HG03097 (cell line): Measurements from ENCODE around the gene CLEC19A.

Experiments
- ATAC-seq: cut with Tn5 transposase; IDR thresholded peaks from one replicate; pipeline ENCODE4 v1.9.1; 2021; ENCODE audit not compliant: unreplicated experiment, low FRiP score

CLEC19A gene

DNA sequence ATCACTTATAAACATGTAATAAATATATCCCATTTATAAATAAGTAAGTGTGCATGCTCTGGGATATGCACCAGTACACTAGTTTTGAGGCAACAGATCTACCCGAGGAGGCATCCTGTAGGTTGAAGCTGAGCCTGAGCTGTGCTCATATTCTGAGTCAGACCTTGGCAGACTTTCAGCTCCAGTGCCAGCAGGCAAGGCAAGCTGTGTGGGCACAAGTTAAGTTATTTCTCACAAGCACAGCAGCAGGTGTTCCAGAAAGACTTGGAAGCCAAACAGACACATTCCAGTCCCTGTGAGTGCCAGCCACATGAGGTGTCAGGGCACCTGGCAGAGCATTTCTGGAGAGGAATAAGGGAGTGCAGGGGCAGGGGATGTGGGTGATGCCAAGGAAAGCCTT lies 1.3 kb upstream of the CLEC19A start:
- ATAC-seq = no peak

DNA sequence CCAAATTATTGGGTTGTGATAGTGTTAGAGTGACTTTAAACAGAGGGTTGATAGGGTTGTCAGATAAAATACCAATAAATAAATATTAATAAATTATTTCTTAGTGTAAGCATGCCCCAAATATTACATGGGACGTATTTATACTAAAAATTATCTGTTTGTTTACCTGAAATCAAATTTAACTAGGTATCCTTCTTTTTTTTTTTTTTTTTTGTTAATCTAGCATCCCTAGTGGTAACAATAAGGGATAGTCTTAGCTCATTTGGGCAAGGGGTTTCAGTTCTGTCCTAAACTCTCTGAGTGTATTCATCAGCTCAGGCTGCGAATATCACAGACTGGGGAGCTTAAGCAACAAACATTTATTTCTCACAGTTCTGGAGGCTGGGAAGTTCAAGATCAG lies 1.3 kb downstream of the CLEC19A start:
- no peak for ATAC-seq

DNA sequence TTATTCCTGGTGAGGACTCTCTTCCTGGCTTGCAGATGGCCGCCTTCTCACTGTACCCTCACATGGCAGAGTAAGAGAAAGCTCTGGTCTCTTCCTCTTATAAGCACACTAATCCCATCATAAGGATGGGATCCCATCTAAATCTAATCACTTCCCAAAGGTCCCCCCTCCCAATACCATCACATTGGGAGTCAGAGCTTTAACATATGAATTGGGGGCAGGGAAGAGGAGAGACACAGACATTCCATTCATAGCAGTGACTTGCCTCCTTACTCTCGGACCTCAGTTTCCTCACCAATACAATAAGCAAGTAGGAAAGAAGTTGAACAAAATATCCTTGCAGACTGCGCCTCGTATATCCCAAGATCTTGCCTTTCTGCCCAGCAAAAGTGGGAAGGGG lies 1.7 kb downstream of the CLEC19A start:
- ATAC-seq = no peak

DNA sequence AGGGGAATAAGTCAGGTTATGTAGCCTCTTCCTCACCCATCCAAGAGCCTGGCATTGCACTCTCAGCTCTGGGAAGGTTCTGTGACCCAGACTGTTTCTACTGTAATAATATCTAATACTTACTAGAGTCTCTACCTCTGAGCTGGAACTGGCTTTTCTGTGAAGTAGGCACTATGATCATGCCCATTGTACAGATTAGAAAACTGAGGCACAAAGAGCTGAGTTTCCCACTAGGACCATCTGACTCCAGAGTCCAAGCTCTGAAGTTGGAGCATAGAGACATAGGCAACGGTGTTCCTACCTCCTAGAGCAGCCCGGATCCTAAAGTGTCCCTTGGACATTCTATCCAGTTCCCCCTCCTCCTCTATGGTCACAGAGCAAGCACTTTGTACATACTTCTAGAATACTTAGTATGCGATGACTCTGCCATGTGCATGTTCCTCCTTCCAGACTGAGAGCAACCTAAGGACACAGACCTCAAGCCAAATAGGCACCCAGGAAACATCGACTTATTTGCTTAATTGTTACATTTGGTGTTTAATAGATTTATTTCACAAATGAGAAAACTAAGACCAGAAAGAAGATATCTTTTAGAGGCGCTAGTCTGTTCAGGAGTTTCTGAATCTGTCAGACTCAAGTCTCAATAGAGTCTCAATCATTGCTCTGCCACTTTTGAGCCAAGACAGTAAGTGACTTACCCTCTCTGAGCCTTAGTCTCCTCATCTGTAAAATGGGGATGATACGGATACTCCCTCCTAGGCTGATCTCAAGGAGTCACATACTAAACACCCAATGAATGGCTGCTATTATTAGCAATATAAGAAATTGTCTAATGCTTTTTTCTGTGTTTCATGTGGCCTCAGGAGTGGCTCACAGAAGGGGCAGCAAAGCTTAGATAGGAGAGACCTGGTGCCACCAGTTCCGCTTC lies 3.6 kb downstream of the CLEC19A start:
- no peak for ATAC-seq

DNA sequence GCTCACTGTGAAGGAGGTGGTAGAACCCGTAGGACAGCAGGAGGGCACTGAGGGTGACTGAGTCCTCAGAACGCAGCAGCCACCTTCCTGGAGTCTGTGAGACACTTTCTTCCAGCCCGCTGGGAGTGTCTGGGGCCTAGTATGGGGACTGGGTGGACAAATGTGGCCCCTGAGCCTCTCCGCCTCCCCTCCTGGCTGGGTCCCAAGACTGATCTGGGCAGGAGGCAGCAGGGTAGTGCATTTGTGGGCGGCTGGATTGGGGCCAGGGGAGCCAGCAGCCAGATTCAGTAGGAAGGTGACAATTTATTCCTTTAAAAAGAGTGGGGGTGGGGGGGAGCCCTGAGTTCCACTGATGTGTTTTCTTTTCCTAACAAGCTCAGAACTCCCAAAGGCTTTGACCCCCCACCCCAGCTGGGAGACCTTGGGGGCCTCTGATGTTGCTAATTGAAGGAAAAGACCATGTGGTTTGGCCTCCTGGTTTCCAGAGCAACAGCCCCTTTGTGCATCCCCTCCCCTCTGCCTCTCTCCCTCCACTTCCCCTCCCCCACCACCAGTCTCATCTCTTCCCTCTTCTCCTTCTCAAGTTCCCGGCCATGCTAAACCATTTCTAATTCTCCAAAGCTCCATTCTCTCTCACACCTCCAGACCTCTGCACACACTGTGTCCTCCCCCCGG lies 4.4 kb downstream of the CLEC19A start:
- ATAC-seq = no peak

DNA sequence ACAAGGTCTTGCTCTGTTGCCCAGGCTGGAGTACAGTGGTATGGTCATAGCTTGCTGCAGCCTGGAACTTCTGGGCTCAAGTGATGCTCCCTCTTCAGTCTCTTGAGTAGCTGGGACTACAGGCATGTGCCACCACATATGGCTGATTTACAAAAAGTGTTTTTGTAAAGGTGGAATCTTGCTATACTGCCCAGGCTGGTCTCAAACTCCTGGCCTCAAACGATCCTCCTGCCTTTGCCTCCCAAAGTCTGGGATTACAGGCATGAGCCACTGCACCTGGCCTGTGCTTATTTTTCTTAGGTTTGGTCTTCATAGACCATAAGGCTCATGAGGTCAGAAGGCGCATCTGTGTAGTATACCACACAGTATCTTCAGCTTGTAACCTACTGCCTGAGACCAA lies 5.3 kb downstream of the CLEC19A start:
- ATAC-seq = no peak

DNA sequence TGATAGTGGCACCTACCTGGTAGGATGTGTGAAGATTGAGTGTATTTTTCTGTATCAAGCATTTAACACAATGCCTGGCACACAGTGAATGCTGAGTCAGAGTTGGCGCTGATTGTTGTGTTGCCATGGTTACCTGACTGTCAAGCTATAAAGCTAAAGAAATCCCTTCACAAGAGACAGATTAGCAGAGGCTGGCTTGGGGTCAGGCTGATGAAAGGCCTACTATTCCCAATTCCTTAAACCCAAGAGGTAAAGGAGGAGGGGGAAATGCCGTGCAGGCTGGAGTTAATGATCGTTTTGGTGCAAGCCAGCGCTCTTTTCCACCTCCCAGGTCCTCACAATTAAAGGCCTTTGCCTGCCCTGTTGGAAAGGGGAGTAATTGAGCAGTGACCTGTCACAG lies 5.9 kb downstream of the CLEC19A start:
- ATAC-seq = no peak

DNA sequence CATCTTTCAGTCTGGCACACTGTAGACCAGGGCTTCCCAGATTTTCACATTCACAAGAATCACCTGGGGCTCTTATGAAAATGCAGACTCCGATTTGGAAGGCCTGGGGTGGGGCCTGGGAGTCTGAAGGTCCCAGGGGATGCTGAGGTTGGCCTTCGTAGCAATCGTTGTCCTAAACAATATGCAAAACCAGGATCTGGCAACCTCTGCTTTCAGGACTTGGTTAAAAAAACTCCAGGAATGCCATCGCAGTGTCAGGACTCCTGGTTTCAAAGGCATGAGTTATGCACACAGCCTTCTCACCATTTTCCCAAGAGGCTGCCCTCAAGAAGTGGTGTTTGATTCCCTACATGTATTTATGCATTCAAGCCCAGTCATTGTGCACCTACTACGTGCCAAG lies 6.7 kb downstream of the CLEC19A start:
- ATAC-seq = no peak

DNA sequence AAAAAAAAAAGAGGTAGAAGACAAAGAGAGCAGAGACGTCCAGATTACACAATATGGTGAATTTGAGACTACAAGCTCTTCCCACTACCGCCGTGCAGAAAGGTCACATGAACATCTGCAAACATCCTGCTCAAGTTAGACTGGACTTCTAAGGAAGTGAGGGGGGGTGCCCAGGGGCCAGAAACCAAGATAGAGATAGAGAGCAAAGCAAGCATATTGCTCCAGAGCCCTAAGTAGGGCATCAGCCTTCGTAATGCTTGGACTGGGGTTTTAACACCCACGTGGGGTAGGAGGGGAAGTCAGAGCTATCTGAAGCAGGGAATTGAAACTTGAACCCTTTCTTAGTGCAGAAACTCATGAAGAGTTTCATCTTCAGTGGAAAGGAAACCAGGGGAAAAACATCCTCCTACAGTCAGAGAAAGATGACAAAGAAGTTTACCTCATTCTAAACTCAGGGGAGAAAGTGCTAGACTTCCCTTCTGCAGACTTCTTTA lies 8.7 kb downstream of the CLEC19A start:
- peak; percentile 48 for ATAC-seq

DNA sequence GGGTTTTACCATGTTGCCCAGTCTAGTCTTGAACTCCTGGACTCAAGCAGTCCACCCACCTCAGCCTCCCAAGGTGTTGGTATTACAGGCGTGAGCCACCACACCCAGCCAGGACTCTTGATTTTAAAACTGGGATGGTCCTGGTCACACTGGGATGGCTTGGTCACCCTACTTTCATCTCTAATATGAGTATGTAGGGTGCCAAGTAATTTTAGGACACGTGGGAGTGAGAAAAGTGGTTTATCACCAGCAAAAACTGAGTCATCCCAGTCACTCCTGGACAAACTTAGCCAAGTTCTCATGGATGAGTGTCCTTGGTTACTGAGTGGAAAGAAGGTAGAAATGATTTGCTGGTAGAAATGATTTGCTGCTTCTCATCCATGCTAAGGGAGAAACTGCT lies 9.9 kb downstream of the CLEC19A start:
- ATAC-seq = no peak

DNA sequence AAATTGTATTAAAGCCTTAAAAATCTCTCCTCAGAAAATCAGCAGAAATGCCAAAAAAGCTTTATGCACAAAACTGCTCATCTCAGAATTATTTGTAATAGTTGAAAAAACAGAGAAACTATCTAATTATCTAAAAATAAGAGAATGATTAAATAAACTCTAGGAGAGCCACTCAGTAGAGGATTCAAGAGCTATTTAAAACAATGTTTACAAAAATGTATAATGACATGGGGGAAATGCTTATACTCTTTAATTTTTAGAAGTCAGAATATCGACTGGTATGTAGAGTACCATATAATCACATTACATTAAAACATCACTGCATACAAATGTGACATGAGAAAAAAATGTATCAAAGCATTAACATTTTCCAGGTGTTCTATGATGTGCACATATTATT lies 11.9 kb downstream of the CLEC19A start:
- no peak for ATAC-seq

DNA sequence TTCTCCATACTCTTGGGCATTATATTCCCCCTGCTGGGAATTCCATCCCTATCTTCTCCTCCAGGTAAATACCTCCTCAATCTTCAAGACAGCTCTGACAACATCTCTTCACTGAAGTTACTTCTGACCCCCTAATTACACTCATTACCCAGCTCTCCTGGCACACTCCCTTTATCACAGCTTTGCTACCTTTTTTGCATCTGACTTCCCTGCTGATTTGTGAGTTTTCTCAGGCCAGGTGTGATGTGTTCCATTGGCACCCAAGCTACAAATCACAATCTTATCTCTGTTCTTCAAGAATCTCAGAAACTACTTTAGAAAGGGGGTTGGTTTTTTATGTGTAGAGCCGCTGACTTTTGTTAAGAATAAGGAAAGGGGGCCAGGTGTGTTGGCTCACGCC lies 14.0 kb downstream of the CLEC19A start:
- ATAC-seq = no peak

DNA sequence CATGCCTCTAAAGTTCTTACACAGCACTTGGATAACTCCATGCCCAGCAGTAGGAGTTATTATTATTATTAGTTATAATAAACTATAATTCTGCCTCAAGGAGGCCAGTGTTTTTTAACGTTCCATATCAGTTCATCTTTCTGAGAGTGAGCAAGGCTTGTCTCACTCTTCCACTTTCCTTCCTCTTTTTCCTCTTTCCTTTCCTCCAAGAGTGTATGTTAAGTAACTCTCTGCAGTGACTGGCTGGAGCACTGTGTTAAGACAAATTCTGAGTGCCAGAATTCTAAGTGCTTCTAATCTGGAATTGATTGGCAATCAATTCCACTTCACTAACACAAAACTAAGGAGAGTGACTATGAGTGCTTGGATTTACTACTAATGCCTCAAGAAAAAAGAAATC lies 16.4 kb downstream of the CLEC19A start:
- ATAC-seq = no peak

DNA sequence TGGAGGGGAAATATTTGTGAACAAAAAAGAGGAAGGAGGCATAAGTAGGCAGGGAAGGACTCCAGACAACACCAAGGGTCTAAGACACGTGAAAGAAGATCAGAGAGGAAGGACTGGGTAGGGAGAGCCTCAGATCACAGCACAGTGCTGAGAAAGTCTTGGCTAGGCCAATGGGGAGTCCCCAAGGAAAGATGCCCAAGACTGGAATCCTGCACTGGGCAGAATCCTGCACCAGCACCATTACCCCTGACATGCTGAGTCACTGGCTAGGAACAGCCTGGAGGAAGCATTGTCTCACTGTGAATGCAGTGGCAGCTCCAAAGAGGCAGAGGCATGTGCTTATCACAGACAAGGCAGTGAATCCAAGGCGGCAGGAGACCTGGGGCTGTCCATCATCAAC lies 19.2 kb downstream of the CLEC19A start:
- no peak for ATAC-seq

DNA sequence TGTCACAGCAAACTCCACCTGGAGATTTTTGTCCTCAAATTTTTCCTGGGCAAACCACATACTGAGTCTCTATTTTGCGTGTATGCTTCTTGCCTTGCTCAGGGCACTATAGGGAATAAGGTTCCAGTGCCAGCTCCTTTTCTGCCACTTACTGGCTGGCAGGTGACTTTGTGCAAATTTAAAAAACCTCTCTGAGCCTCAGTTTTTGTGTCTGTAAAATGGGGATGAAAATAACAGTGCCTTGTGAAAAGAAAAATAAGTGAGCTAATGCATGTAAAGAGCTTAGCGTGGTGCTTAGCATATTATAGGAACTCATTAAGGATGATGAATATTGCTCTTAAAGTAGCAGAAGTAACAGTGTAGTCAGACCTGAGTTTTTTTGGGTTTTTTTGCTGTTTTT lies 19.9 kb downstream of the CLEC19A start:
- ATAC-seq = no peak

DNA sequence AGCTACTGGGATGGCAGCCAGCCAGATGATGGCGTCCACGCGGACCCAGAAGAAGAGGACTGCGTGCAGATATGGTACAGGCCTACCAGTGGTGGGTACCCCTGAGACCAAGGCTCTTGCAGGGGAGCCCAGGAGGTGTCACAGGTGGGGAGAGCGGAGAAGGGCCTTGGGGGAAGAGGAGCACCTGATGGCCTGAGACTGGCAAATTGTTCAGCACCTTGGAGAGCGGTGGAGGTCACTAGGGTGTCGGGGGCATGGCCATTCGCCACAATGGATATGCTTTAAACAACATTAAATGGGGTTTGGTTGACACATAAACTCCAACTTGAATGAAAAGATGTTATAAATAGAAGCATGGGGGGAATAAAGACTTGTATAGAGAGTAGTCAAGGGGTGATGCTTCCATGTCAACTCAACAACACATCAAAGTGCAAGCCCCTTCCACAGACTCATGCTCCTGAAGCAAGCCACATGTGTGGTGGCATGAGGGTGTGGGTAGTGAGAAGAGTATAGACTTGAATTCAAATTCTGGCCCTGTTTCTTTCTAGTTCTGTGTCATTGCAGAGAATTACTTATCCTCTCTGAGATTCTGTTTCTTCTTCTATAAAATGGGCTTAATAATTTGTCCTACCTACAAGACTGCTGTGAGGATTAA lies 22.2 kb downstream of the CLEC19A start:
- ATAC-seq = no peak

DNA sequence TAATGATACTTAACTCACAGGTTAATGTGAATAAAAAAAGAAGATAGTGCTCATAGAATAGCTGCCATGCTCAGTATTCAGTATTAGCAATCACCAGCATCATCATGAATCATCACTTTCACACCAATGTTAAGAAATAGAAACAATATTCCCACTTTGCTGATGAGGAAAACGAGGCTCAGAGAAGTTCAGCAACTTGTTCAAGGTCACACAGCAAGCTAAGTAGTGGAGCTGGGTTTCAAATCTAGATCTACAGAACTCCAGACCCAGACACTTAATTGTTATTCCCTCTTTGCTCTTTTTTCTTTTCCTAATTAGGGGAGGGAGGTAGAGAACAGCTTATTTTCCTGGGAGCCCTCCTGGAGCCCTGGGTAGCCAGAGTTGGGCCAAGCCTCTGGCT lies 22.9 kb downstream of the CLEC19A start:
- ATAC-seq = no peak

DNA sequence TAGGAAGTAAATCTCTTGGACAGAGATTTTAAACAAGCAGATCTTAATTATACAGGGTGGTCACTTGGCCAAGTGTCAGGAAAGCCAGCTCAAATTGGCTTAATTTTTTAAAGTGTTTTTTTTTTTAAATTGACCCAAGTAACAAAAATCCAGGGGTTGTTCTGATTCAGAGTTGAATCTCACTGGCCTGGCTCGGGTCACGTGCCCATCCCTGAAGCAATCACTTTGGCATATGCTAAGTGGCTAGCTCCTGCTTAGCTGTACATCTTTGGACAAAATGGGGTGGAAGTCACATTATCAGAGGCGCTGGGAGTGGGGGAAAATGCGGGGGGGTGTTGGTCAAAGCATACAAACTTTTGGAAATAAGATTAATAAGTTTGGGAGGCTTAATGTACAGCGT lies 23.6 kb downstream of the CLEC19A start:
- no peak for ATAC-seq

DNA sequence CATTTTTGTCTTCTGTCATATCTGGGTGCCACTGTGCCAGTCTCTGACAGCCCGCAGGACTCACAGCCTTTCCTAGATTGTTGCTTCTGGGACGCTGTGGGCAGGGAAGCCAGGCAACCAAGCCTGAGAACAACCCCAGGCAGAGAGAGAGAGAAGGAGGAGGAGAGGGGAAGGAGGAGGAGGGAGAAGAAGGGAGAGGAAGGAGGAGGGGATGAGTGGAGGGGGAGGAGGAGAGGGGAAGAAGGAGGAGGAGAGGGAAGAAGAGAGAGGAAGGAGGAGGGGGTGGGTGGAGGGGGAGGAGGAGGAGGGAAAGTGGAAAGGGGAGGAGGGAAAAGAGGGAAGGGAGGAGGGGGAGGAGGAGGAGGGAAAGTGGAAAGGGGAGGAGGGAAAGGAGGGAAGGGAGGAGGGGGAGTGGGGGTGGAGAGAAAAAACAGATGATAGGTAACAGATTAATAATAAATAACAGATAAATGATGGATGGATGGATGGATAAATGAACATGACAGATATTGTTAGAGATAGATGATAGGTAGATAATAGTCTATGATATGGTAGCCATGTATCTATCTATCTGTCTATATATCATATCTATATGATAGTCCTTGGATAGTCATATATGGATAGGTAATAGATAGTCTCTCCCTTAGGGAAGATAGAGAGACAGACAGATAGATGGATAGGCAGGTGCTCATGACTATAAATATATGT lies 29.3 kb downstream of the CLEC19A start:
- ATAC-seq = no peak

DNA sequence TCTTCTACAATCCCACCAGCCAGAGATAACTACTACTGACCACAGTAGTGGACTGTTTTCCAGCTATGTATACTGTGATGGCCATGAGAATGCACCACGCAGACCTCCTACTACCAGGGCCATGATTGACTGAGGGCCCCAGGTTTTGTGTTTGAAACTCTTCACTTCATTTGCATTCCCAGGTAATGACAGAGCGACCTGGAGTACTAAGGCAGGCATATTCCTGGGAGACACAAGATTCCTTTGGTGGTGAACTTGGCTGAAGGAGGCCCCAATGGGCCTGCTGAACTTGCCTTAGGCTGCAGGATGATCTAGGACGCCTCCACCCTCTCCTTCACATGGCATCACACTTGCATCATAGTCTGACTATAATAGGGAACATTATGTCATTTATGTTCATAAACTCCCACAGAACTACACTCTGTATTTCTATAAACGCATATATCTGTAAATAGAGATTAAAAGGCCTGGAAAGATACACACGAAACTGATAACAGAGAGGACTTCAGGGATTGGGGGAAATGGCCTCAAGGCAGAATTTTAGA lies 30.4 kb downstream of the CLEC19A start:
- no peak for ATAC-seq

DNA sequence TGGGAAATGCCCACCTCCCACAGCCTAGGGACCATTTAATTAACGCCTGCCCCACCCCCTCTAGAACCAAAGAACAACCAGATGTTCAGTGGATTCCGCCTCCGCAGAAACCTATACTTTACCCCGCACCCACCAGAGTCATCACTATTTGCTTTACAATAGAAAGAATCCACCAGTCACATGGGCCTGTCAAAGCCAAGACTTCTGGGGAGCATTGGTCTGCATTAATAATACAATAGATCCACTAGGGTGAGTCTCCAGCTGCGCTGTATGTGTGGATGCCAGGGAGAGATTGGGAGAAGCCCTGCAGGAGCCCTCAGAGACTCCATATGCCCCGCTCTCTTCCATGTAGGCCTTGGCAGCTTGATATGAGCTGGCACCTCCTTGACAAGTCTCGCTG lies 31.3 kb downstream of the CLEC19A start:
- ATAC-seq = no peak
